RWPE1 (cell line): ENCODE measurements around the gene OSBPL1A.
A peak's percentile ranks its signal among the peaks of the same experiment; 100 is the strongest.
"Not testable (repeated sequence)": the region's sequence is repeated elsewhere in the genome, so short reads cannot be mapped to it uniquely, and the experiment has no call there.

Source experiments
- CTCF ChIA-PET: fragments of 350-600 bp; sonication (Branson Sonifier 250); formaldehyde crosslinking; extraction: SDS; loops from one replicate; lab custom pipeline; 2021; lab: Yijun Ruan, JAX
- POLR2A ChIA-PET: fragments of 400-600 bp; formaldehyde crosslinking; extraction: SDS; loops from one replicate; lab custom pipeline; 2020; ENCODE audit warnings: antibody characterized with exemption; ENCODE audit not compliant: low non-redundant PET; lab: Yijun Ruan, JAX
- DNase-seq: peaks from one replicate; pipeline ENCODE4 v3.0.0; 2012; ENCODE audit warnings: low spot score
- H3K27ac ChIP-seq: fragments of 450-650 bp; 2 replicates; pipeline ENCODE4 v1.5.1; 2017
- CTCF ChIP-seq: fragments of 450-650 bp; conservative IDR thresholded peaks from 2 replicates; pipeline ENCODE4 v1.5.1; 2017; ENCODE audit warnings: low read depth, mild to moderate bottlenecking

OSBPL1A gene

GRCh38 chr18:24364177-24364576 is 33.4 kb downstream of the OSBPL1A start:
- CTCF ChIA-PET, result no interaction called here

GRCh38 chr18:24362757-24363156 is 34.9 kb downstream of the OSBPL1A start:
- POLR2A ChIA-PET, result no interaction called here
- H3K27ac ChIP-seq, result no peak overlapping the region
- CTCF ChIA-PET, result no interaction called here
- peak; percentile 30 for DNase-seq
- no peak for TF ChIP-seq CTCF

More at GRCh38 chr18:24364177-24364576, 33.4 kb downstream of the OSBPL1A start:
- POLR2A ChIA-PET, result no interaction called here
- H3K27ac ChIP-seq, result no peak overlapping the region
- no peak for TF ChIP-seq CTCF
- no peak for DNase-seq

GRCh38 chr18:24359787-24360530 is 37.7 kb downstream of the OSBPL1A start:
- H3K27ac ChIP-seq, result 0 out of 2 replicates have a peak overlapping the region, but pooled peaks have one; percentile 20
- POLR2A ChIA-PET, result not testable (repeated sequence)
- peak; percentile 38 for DNase-seq
- CTCF ChIA-PET, result interaction anchor here (0.6 to 1.3 kb wide), 6 partner anchors 9 to 128 kb away, joined by 3 to 12 read pairs (median 3); no protein-coding TSS in a partner anchor
- peak; percentile 50 for TF ChIP-seq CTCF

- ChIA-PET CTCF (no interaction called here), POLR2A (no interaction called here)
- no peak overlapping the region for H3K27ac ChIP-seq
- TF ChIP-seq CTCF, result no peak
- no peak for DNase-seq
Observed at GRCh38 chr18:24354278-24354677, 43.3 kb downstream of the OSBPL1A start.

- TF ChIP-seq CTCF, result no peak
Observed at GRCh38 chr18:24346254-24346653, 51.4 kb downstream of the OSBPL1A start.

GRCh38 chr18:24344509-24344908 is 53.1 kb downstream of the OSBPL1A start:
- DNase-seq, result no peak
- no peak overlapping the region for H3K27ac ChIP-seq
- ChIA-PET CTCF (interaction anchor here (0.6 kb wide), 1 partner anchor 31 kb away, joined by 4 read pairs; no protein-coding TSS in a partner anchor), POLR2A (no interaction called here)
- TF ChIP-seq CTCF, result no peak

More at GRCh38 chr18:24346254-24346653, 51.4 kb downstream of the OSBPL1A start:
- H3K27ac ChIP-seq, result no peak overlapping the region
- ChIA-PET CTCF (no interaction called here), POLR2A (no interaction called here)
- no peak for DNase-seq
